ENCODE results near the gene GARIN5A.

DNA sequence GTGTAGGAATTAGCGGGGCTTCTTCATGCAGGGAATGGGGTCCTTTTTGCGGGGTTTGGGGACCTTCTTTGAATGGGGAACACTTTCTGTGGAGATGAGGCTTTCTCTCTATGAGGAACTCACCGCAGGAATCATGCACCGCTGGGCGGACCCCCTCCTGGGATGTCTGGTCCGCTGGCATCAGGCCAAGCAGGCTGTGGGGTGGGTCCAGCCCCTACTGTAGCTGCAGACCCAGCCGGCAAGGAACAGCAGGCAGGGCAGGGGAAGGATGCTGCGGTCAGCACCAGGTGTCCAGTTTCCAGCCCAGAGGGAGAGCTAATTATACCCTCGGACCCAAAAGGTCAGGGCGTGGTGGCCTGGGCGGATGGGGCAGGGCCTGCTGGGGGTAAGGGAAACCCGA lies 42.1 kb downstream of the GARIN5A start:
- no peak for TF ChIP-seq CTCF (IDR thresholded peaks at IDR 0.05)
- no peak for TF ChIP-seq FOSL2 (IDR thresholded peaks at IDR 0.05; ENCODE audit: borderline replicate concordance, low read depth)
- TF ChIP-seq GABPA (IDR thresholded peaks at IDR 0.05; ENCODE audit: low read depth): no peak
- no peak for TF ChIP-seq POLR2AphosphoS5 (IDR thresholded peaks at IDR 0.05; ENCODE audit: low read depth, low read length)
- TF ChIP-seq REST (IDR thresholded peaks at IDR 0.05; ENCODE audit: low read depth, low read length): no peak
- TF ChIP-seq EP300 (IDR thresholded peaks at IDR 0.05; ENCODE audit: borderline replicate concordance in 1 of 2, low read depth in 1 of 2, low read length in 1 of 2): no peak
- no peak for TF ChIP-seq RXRA (IDR thresholded peaks at IDR 0.05; ENCODE audit: borderline replicate concordance, low read depth)

Measured in SK-N-SH (cell line).